Kidney (tissue), 14 donors: Measurements from ENCODE around the gene THADA. TPM values are rescaled to one million over a fixed set of nuclear protein-coding genes. Genes with fewer than 3 reads are reported as not detected.
A peak's percentile ranks its signal among the peaks of the same experiment; 100 is the strongest.

Experiments used
- DNase-seq, 5 donors: peaks; one replicate each; pipeline ENCODE4 v3.0.0-alpha.2; 2013 to 2020
- FAIRE-seq: peaks from 2 replicates; lab custom pipeline; 2012; peaks lifted over from hg19 to GRCh38; lab: Jason Lieb, UNC
- H3K27ac ChIP-seq, 2 donors: one replicate each; pipeline ENCODE4 v1.7.0; 2013; ENCODE audit warnings: low read depth in 2 of 2, low read length in 2 of 2, inconsistent platforms in 1 of 2
- H3K27me3 ChIP-seq: one replicate; pipeline ENCODE4 v1.7.1; 2013; ENCODE audit warnings: low read length, inconsistent platforms; ENCODE audit not compliant: control insufficient read depth, insufficient read depth
- H3K36me3 ChIP-seq, 3 donors: one replicate each; pipeline versions ENCODE4 v1.7.0 to v1.7.1; 2013; ENCODE audit warnings: low read length in 3 of 3, control low read depth in 1 of 3, inconsistent platforms in 1 of 3; ENCODE audit not compliant: insufficient read depth in 3 of 3, control insufficient read depth in 2 of 3
- H3K4me1 ChIP-seq, 3 donors: one replicate each; pipeline versions ENCODE4 v1.7.0 to v1.7.1; 2013; ENCODE audit warnings: low read length in 3 of 3, inconsistent platforms in 1 of 3, low read depth in 1 of 3; ENCODE audit not compliant: control insufficient read depth in 2 of 3, insufficient read depth in 2 of 3
- H3K4me3 ChIP-seq, 3 donors: one replicate each; pipeline versions ENCODE4 v1.7.0 to v1.8.1; 2013; ENCODE audit warnings: low read length in 3 of 3, control low read depth in 1 of 3, inconsistent platforms in 1 of 3
- H3K9ac ChIP-seq, 3 donors: one replicate each; pipeline versions ENCODE4 v1.7.0 to v1.7.1; 2013; ENCODE audit warnings: low read length in 3 of 3, control low read depth in 1 of 3, inconsistent platforms in 1 of 3
- H3K9me3 ChIP-seq, 3 donors: one replicate each; pipeline versions ENCODE4 v1.7.0 to v1.7.1; 2013; ENCODE audit warnings: low read length in 3 of 3, control low read depth in 1 of 3, inconsistent platforms in 1 of 3; ENCODE audit not compliant: control insufficient read depth in 2 of 3, insufficient read depth in 1 of 3
- intact Hi-C: fragments of 100-400 bp; cut with DNase I; formaldehyde crosslinking; loops from one replicate; pipeline ENCODE4 v1.11.1; 2022
- polyA plus RNA-seq: library from polyadenylated mRNA; stranded (reverse); fragments of 350-450 nt; fragmentation: Illumina TruSeq; extraction: RNeasy Lipid Tissue Mini Kit (QIAGEN cat#74804); gene quantifications from one replicate; pipeline ENCODE4 v1.2.3, GENCODE V29; 2014; ENCODE audit warnings: low read depth, low replicate concordance; ENCODE audit not compliant: insufficient read depth
- total RNA-seq: library from RNA; stranded (reverse); fragmentation: NEBNext Ultra II Directional; extraction: Animal tissue kit (Norgen Biotek cat#: 25700); gene quantifications from one replicate; pipeline ENCODE4 v1.2.1, GENCODE V29; 2021
- TF ChIP-seq, protein P1 (sequence below): IDR thresholded peaks from 3 replicates; pipeline ENCODE4 v1.5.1; 2012; ENCODE audit warnings: mild to moderate bottlenecking, moderate library complexity, borderline replicate concordance; ENCODE audit not compliant: insufficient read depth; ENCODE audit errors: extremely low read depth
- donor health status: control.
- donor health status: control.
- donor health status: control.
- donor health status: control.
- donor health status: control.
- donor health status: DM: yes; HTN: yes; CAD: no.
- donor health status: Normal renal cell carcinoma (clear cell type).

Gene THADA
- total and polyA plus RNA-seq, 2 donors from 2014 or later, result 21.4 to 45.1 TPM

DNA sequence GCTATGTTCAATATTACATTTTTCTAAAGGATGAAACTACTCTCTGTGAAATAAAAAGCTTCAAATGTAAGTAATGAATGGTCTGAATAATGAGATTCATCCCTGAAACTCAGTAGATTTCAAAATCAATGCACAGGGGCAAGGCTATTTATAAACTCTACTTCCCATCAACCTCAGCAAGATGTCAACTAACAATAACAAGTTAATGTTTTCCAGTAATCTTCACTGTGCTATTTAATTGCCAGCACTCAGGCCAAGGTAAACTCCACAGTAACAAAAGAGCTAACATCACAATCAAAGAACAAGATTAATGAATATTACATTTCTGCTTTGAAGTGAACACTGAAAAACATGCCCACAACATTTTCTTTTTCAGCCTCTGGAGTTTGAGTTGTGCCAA is 225.1 kb downstream of the THADA start:
- TF ChIP-seq, protein P1, sequence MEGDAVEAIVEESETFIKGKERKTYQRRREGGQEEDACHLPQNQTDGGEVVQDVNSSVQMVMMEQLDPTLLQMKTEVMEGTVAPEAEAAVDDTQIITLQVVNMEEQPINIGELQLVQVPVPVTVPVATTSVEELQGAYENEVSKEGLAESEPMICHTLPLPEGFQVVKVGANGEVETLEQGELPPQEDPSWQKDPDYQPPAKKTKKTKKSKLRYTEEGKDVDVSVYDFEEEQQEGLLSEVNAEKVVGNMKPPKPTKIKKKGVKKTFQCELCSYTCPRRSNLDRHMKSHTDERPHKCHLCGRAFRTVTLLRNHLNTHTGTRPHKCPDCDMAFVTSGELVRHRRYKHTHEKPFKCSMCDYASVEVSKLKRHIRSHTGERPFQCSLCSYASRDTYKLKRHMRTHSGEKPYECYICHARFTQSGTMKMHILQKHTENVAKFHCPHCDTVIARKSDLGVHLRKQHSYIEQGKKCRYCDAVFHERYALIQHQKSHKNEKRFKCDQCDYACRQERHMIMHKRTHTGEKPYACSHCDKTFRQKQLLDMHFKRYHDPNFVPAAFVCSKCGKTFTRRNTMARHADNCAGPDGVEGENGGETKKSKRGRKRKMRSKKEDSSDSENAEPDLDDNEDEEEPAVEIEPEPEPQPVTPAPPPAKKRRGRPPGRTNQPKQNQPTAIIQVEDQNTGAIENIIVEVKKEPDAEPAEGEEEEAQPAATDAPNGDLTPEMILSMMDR, result no peak
- Histone ChIP-seq H3K36me3 (no peaks in the 10 kb centered on the region), H3K4me1 (peaks cover 11 to 24% (median 17%) of the 10 kb centered on the region in 3 donors), H3K27me3 (no peaks in the 10 kb centered on the region), H3K9me3 (no peaks in the 10 kb centered on the region), H3K27ac (peak overlapping the region in 1 of 2 donors; percentile 48), H3K9ac (no peak overlapping the region), H3K4me3 (no peak overlapping the region)
- DNase-seq, result peak in 2 of 5 donors; percentile 70 to 79
- FAIRE-seq, result peak; percentile 96
- intact Hi-C loops, result no loop called here

DNA sequence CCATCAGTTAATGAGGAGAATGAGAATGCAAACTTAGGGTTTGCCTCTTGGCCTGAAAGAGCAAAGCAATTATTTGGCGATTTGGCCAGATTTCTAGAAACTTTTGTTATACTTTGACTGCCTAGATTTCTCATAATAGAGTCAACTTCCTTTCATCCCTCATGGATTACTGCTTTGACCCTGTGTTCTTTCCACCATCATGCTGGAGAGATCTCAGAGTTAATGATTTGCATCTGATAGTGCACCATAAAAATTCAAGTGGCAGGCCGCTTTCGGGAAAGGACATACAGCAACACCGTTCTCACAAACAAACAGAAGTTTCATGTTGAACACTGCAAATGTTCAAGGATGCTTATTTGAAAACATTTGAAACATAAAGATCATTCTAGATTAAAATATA is 225.7 kb downstream of the THADA start:
- peak overlapping the region; percentile 87 to 88 for H3K27ac ChIP-seq
- H3K27me3 ChIP-seq, result no peaks in the 10 kb centered on the region
- FAIRE-seq (no peak), DNase-seq (peak in 2 of 5 donors; percentile 64 to 66)
- no peak overlapping the region for H3K9ac ChIP-seq
- H3K9me3 ChIP-seq, result no peaks in the 10 kb centered on the region
- TF ChIP-seq, protein P1, result no peak
- peaks cover 11 to 24% (median 20%) of the 10 kb centered on the region in 3 donors for H3K4me1 ChIP-seq
- H3K36me3 ChIP-seq, result no peaks in the 10 kb centered on the region
- intact Hi-C loops, result no loop called here
- peak overlapping the region in 1 of 3 donors; percentile 9 for H3K4me3 ChIP-seq

DNA sequence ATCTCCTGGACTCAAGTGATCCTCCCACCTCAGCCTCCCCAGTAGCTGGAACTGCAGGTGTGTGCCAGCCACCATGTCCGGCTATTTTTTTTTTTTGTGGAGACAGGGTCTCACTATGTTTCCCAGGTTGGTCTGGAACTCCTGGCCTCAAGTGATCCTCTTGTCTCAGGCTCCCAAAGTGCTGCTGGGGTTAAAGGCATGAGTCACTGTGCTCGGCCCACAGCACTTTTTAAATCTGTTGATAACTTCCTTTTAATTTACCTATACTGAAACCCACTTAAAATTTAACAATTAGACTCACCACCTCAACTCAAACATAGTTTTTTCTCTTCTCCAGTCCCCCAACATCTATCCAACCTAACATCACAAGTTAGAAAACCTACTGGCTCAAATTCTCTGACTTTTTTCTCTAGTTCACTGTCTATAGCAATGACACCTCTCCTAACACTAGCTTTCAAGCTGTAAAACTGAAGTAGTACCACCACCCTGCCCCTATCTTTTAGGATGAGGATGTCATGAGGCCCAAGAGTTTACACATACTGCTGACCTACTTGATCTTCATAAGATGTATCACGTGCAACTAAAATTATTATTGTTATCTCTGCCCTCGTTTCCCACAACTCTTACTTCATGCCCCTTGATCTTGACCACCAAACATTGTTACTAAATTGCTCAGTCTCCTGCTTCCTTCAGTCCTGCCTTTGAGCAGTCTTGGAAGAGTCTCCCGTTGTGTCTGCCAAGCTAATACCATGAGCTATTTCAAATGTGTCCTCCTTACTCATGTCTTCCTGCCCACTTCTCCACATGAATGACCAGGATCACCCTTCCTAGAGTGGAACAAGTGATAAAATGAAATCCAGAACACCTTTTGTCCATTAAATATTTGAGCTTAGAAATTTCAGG is 227.1 kb downstream of the THADA start:
- intact Hi-C loops, result no loop called here
- no peaks in the 10 kb centered on the region for H3K36me3 ChIP-seq
- H3K27ac ChIP-seq, result peak overlapping the region; percentile 47 to 88
- H3K9ac ChIP-seq, result no peak overlapping the region
- H3K9me3 ChIP-seq, result no peaks in the 10 kb centered on the region
- H3K4me1 ChIP-seq, result peaks cover 11 to 24% (median 20%) of the 10 kb centered on the region in 3 donors
- no peak overlapping the region for H3K4me3 ChIP-seq
- FAIRE-seq (no peak), DNase-seq (no peak)
- no peaks in the 10 kb centered on the region for H3K27me3 ChIP-seq
- TF ChIP-seq, protein P1, result no peak
